Fibroblast of skin of left biceps (primary cell): Measurements from ENCODE around the gene TNIP3.
A peak's percentile ranks its signal among the peaks of the same experiment; 100 is the strongest.
"Not testable (repeated sequence)": the region's sequence is repeated elsewhere in the genome, so short reads cannot be mapped to it uniquely, and the experiment has no call there.

ENCODE experiments used
- DNase-seq, 2 experiments: peaks; one replicate each; pipeline ENCODE4 v3.0.0-alpha.2; 2013; ENCODE audit warnings: low read depth in 2 of 2

TNIP3 gene

DNA sequence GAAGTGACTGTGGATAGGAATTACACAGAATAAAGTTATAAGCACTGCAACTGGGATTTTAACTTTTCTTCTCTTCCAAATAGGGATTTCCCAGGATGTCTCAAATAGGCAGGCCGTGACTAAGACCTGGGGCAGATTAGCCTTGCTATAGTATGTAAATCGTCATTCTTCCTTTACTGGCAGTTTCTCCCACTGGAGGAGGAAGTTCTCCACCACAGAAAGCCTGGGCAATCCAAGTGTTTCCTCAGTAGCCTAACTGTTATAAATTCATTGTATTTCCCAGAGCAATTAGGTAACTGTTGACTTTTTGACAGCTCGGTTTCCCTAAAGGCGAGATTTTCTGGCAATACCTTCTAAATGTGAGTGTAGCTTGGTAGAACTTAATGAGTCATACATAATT is at the start of gene TNIP3:
TNIP3 (minus strand) TSS at position 31 of the 400 bp plus-strand sequence. CDS start 196 bp downstream, outside the sequence.
- DNase-seq = no peak

GRCh38 chr4:121212806-121213205 is 48.7 kb upstream of the TNIP3 start:
- peak in 1 of 2 experiments; percentile 36 for DNase-seq

GRCh38 chr4:121209171-121209570 is 45.0 kb upstream of the TNIP3 start:
- DNase-seq = no peak

- no peak for DNase-seq
These were observed 44.3 kb upstream of the TNIP3 start for GRCh38 chr4:121208244-121209007.

DNA sequence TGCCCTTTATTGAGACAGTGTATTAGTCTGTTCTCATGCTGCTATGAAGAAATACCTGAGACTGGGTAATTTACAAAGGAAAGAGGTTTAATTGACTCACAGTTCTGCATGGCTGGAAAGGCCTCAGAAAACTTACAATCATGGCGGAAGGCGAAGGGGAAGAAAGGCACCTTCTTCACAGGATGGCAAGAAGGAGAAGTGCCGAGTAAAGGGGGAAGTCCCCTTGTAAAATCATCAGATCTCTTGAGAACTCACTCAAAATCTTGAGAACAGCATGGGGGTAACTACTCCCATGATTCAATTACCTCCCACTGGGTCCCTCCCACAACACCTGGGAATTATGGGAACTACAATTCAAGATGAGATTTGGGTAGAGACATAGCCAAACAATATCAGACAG is 41.7 kb upstream of the TNIP3 start:
- not testable (repeated sequence) for DNase-seq

DNA sequence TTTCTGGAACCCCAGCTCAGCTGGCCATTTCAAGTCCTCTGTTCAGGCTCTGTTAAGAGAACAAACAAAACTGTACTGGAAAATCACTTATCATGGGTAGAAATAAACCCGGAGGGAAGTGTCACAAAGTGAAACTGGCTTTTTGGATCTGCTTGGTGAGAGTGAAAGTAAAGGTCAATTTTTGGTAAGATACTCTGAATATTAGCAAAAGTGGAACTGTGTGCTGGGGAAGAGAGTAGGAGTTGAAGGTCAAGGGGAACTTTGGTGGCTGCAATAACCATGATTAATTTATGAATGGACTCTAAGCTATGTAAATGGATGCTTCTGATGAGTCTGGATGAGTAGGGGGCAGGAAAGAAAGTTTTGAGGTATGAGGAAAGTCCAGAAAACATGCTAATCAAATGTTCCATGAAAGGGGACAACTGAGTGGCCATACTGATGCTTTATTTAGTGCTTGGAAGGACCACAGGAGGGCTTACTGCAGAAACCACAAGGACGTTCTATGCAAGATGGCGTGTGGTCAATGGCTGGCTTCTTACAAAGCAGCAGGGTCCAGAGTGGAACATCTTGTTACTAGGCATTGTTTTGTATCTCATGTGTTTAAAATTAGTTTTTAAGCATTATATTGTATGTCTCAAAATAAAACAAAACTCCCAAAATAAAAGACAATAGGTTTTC is 36.8 kb upstream of the TNIP3 start:
- no peak for DNase-seq

DNA sequence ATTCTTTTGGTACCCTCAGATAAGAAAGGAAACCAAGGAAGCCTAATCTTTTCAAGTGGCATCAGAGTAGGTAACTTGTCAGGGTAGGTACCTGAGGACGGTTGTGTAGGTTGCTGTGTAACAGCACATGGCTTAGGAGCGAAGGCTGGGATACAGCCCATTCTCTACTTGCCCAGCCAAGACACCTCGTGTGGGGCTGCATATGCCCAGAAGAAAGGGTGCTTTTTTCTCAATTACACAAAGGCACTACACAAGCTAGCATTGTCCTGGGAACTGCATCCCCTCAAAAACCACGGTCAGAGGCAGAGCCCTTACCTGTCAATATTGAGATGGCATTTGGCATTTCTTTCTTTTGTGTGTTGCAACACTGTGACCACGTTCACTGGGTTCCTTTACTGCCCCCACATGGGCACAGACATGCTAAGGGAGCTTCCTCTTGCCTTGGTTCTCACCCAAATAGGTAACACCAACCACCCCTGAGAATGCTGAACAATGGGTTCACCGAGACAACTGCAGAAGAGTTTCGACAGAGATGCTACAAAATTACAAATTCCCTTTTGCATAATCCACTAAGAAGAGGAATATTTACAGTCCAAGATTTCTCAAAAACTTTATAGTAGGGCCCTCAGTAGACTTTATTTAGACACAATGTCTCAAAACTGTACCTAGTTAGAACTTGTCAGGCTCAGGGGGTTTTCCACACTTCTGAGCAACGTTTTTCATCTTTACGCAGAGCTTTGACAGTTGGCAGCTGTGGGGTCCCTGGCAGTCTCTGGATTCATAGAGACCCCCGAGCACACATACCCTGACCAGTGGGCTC is 35.8 kb upstream of the TNIP3 start:
- DNase-seq = no peak

GRCh38 chr4:121198251-121198650 is 34.1 kb upstream of the TNIP3 start:
- DNase-seq = peak; percentile 74 to 77

- DNase-seq = no peak
These were observed 31.5 kb upstream of the TNIP3 start for GRCh38 chr4:121195649-121196048.

DNA sequence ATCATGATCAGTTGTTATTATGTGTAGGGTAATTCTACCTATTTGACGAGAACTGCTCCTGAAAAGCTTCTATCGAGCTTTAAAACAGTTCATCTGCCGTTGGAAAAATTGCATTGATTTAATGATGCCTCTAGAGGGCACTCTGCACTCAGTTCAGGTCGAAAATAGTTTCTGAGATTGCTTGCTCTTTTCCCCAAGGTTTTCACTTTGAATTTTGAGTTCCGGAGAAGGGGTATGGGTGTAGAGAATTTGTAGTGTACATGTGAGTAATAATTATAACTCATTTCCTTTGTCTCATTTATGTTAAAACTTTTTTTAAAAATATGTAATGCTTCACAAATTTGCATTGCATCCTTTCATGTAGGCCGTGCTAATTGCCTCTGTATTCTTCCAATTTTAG is 28.4 kb upstream of the TNIP3 start:
- DNase-seq = no peak

GRCh38 chr4:121192013-121192412 is 27.9 kb upstream of the TNIP3 start:
- no peak for DNase-seq

DNA sequence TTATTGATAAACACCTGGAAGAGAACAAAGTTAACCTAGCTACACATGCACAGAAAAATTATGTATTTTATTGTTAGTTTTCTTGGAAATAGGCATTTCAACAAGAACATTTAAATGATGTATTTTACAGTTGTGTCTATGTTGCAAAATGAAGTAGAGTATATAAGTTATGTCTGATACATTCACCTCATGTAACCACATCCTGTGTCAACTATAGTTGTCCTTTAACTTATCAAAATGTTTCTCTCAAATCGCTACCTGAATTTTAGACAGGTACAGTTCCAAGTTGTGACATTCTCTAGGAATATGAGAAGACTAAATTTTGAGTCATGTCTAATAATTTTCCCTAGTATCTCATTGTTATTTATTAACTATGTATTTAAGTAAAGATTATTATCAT is 27.2 kb upstream of the TNIP3 start:
- DNase-seq = no peak

- no peak for DNase-seq
These were observed 26.3 kb upstream of the TNIP3 start for GRCh38 chr4:121190389-121190788.

DNA sequence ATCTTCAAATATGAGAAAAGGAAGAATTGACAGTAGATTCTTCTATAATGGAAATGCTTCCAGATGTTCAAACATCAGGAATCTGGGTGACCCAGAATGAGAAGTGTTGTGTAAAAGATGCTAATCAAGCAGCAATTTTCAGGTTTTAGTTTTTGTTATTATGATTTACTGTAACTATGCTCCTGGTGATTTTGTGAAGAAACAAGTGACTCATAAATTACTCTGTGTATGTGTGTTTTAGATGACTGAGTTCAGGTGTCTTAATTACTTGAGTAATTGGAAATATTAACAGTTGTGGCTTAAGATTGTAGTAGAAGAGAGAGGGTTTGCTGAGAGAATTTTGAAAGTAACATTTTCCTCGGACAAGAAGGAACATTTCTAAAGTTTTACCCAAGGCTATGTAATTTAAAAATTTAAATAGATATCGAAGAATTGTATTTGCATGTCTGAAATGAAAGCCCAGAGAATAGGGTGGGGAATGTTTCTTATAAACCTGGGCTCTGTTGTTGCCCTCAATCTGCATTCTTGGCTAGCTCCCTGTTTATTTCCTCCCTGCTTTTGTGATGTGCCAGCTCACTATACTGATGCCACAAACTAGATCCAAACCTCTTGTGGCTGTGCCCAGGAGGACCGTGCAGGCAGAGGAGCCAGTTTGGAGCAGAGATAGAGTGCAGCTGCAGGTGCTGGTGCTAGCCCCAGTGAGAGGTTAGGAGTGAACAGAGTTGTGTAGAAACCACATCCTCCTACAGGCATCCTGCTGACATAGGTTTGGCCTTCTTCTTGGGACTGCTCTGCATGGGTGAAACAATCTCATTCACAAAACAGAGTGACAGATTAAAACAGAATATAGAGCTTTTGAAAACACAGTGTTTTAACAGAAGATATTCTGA is 25.4 kb upstream of the TNIP3 start:
- no peak for DNase-seq

GRCh38 chr4:121187206-121187605 is 23.1 kb upstream of the TNIP3 start:
- no peak for DNase-seq

DNA sequence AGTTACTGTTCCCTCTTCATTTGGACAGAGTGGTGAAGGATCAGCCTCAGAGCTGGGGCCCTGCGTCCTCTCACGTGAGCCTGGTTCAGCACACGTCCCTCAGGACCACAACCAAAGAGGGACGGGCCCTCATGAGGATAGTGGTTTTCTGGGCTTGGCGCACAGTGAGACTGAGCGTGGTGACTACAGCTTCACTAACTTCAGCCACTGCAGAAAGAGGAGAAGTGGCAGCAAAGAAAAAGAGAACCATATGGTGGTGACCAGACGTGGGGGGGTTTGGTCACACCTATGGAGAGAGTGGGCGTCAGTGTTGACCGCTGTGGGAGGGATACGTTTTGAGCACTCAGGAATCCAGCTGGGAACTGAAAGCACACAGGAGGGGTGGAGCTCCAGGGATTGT is 21.8 kb upstream of the TNIP3 start:
- no peak for DNase-seq

DNA sequence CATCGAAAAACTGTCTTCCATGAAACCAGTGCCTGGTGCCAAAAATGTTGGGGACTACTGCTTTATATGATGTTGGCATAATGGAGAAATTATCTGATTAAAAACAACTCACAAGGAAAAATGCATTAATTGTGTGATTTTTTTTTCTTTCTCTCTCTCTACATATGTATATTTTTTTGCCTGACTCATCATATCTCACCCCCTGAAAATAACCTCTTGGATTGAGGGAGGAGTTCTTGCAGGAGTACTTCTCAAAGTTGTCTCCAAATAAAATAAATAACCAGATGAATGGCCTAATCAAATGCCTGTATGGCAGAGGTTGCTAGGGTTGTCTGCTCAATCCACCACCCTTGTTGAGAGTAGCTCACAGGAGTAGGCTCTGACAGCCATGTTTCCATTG is 19.9 kb upstream of the TNIP3 start:
- DNase-seq = no peak

DNA sequence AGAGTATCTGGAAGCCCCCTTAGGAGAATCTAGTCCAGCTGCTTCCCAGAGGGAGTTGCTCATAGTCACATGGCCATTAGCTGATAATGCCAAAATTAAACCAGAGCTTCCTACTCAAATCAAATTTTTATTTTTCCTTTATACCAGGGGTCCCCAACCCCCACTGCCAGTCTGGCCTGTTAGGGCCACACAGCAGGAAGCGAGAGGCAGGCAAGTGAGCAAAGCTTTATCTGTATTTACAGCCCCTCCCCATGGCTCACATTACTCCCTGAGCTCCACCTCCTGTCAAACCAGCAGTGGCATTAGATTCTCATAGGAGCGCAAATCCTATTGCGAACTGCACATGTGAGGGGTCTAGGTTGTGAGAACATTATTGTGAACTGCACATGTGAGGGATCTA is 19.2 kb upstream of the TNIP3 start:
- DNase-seq = no peak

- no peak for DNase-seq
These were observed 18.2 kb upstream of the TNIP3 start for GRCh38 chr4:121182296-121182695.

DNA sequence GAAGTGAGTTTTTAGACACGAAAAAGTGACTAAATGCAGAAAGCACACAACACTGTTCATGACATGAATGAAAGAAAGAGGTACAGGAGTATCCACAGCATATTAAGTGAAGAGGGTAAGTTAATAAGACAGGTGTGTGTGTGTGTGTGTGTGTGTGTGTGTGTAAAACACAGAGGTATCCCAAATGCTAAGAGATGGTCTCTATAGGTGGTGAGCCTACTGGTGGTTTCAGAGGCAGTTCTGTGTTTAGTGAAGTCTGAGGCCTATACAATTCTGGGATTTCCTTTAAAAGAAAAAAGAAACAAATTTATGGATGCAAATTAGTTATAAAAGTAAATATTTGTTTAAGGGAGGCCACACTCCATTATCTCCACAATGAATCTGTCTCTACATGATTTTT is 17.4 kb upstream of the TNIP3 start:
- no peak for DNase-seq

GRCh38 chr4:121180558-121180957 is 16.4 kb upstream of the TNIP3 start:
- no peak for DNase-seq
